Transverse colon (tissue), 4 donors: ENCODE data around the gene TTYH3.

Source experiments
- CTCF ChIP-seq, 5 experiments: fragments of 200-600 bp in 3 of 5; fragments of 450-650 bp in 2 of 5; sonication (generic) in 3 of 5; IDR thresholded peaks; 1 replicate in 2 of 5; 2 replicates in 3 of 5; pipeline ENCODE4 v1.5.1; 2016 to 2017; ENCODE audit warnings: antibody characterized with exemption in 5 of 5, inconsistent platforms in 3 of 5, mild to moderate bottlenecking in 2 of 5, moderate library complexity in 1 of 5
- POLR2A ChIP-seq: fragments of 450-650 bp; IDR thresholded peaks from one replicate; pipeline ENCODE4 v1.6.1; 2016; ENCODE audit warnings: antibody characterized with exemption, mild to moderate bottlenecking, moderate library complexity
- POLR2AphosphoS5 ChIP-seq, 3 donors: sonication (generic); formaldehyde crosslinking; IDR thresholded peaks; one replicate each; pipeline ENCODE4 v1.6.1; 2016; ENCODE audit warnings: antibody characterized with exemption in 3 of 3

- no peak for TF ChIP-seq POLR2A
- TF ChIP-seq CTCF (IDR thresholded peaks at IDR 0.05) = no peak
- no peak for TF ChIP-seq POLR2AphosphoS5 (IDR thresholded peaks at IDR 0.05)
These were observed 27.2 kb downstream of the TTYH3 start for GRCh38 chr7:2658941-2659340.
